ENCODE measurements around the gene TRPV6.

The TRPV6 gene

DNA sequence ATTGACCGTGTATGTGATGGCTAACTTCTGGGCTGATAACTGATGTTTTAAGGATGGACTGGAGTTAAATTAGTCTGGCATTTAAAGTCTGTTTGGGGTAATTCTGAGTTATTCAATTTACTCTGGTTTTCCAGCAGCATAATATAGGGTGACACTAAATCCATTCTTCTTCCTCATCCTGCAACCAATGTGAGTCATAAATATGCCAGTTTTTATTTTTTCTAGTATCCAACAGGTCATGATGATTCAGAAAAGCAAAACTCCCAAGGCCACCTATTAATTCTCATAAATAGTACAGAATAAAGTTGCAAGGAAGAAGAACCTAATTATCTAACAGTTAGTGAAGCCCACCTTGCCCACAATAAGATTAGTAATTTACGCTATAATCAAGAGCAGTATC, 38.2 kb downstream of the TRPV6 start:
- DNase-seq: no peak

DNA sequence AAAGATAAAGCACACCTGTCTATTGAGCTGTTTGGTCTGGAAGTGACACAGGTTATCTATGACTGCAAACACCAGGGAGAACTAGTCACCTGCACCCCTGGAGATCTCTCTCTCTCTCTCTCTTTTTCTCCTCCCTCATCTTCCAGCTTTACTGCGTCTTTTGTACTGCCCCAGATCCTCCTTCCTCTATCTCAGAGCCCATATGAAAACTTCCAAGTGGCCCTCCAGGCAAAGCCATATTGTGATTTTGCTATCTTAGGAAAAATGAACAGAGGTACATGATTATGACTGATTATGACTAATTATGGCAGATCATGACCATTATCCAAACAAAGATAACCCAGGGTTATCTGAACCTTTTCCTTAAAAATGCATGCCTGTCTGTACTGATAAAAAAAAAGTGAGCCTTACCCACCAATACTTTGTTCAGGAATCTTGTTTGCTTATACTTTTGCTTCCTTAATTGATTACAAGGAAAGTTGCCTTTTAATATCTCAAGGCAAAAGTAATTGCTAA, 43.2 kb downstream of the TRPV6 start:
- DNase-seq: no peak

- no peak for DNase-seq
These were observed 46.9 kb downstream of the TRPV6 start for GRCh38 chr7:142838461-142839213.

DNA sequence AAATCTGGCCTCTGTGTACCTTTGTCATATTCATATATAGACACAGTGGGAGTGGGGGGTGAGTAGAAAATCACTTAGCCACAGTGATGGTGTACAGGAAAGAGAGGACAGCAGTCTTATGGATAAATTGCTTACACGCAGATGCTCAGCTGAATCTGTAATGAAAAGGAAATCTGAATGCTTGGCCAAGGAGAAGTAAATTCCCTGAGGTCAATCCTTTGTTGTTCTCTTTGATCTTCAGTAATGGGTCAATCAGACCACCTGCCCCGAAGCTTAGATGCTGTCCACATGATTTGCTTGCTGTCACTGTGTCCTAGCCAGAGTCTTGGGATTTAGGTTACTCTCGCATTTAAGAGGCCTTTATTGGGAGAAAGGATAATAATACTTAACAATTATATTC, 49.1 kb downstream of the TRPV6 start:
- DNase-seq: no peak

DNA sequence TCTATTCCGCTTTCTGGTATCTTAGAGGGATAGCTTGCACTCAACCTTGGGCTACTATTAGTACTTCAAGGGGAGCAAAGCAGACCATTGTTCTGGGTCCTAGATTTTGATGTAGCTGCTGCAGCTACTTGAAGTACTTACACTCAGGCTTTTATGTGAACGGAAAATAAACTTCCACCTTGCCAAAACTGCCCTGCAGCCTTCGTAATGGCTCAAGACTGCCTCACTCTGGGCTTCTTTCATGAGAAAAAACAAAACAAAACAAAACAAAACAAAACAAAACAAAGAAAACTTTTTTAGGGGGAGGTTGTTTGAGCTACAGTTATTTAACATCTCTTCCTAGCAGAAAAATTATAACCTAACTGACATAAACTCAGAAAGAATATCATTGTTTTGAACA, 50.1 kb downstream of the TRPV6 start:
- no peak for DNase-seq

GRCh38 chr7:142833174-142834048, 52.1 kb downstream of the TRPV6 start:
- no peak for DNase-seq

DNA sequence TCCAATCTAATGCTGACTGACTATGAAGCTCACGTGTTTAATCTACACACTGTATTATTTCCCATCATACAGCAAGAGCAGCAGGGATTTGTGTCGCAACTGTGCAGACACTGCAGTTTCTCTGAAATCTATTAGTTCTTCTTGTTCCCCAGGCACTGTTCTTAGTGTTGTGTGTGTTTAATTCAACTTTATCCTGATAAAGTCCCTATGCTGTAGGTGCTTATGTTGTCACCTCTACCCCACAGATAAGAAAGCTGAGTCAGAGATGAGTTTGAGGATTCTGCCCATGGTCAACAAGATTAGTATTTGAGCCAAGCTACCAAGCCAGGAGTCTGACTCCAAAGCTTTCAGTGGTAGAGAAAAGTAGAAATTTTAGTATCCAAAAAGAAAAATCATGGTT, 53.1 kb downstream of the TRPV6 start:
- no peak for DNase-seq

DNA sequence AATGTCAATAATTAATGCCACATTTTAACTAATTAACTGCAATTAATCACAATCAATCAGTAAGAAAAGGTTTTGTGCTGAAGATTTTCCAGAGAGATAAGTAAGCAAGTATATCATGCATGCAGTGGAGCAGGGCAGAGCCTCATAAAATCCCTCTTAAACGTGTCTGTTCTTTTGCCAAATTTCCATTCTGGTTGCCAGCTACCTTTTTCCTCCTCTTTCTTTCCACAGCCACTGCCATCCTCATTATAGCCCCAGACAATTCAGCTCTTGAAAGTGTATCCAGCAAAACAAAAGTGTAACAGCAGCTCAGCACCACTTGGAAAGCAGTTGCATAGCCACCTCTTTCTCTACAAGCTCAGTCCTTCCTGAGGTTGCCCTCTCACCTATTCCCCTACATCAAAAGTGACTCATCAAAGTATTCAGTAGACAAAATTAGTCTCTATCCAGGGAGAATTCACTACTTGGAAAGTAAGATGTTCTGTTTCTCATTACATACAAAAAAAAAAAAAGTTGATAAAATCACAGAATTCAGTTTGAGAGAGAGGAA, 57.5 kb downstream of the TRPV6 start:
- no peak for DNase-seq

GRCh38 chr7:142822714-142823113, 62.8 kb downstream of the TRPV6 start:
- DNase-seq: no peak

Data from effector CD8-positive, alpha-beta T cell (primary cell).